HepG2 (cell line): ENCODE data around the gene MVP. TPM values are rescaled to one million over a fixed set of nuclear protein-coding genes. Genes with fewer than 3 reads are reported as not detected.
A peak's percentile ranks its signal among the peaks of the same experiment; 100 is the strongest.

Experiments
- ETV6 ChIP-seq: sonication (generic); formaldehyde crosslinking; conservative IDR thresholded peaks from 2 replicates; pipeline ENCODE4 v1.4.0; 2020; ENCODE audit warnings: missing genetic modification reagents
- LCORL ChIP-seq, 2 experiments: fragments of 450-650 bp in 1 of 2; sonication (generic) in 1 of 2; formaldehyde crosslinking in 1 of 2; IDR thresholded peaks; 2 replicates each; pipeline versions ENCODE4 v1.5.0 to v1.6.1; 2017 to 2020; ENCODE audit warnings: antibody characterized with exemption in 1 of 2, missing genetic modification reagents in 1 of 2
- PITX1 ChIP-seq: sonication (generic); formaldehyde crosslinking; IDR thresholded peaks from 2 replicates; pipeline ENCODE4 v1.5.1; 2020; ENCODE audit warnings: mild to moderate bottlenecking, missing genetic modification reagents
- SAFB2 ChIP-seq: sonication (generic); formaldehyde crosslinking; IDR thresholded peaks from 2 replicates; pipeline ENCODE4 v1.5.1; 2020; ENCODE audit warnings: missing genetic modification reagents, low read depth, mild to moderate bottlenecking, borderline replicate concordance
- STAG1 ChIP-seq: sonication (generic); formaldehyde crosslinking; IDR thresholded peaks from 2 replicates; pipeline ENCODE4 v1.4.0; 2020; ENCODE audit warnings: missing genetic modification reagents
- ZNF20 ChIP-seq: sonication (generic); formaldehyde crosslinking; IDR thresholded peaks from 2 replicates; pipeline ENCODE4 v1.4.0; 2020; ENCODE audit warnings: mild to moderate bottlenecking, moderate library complexity, missing genetic modification reagents
- ZNF501 ChIP-seq: sonication (generic); formaldehyde crosslinking; IDR thresholded peaks from 2 replicates; pipeline ENCODE4 v1.5.1; 2020; ENCODE audit warnings: mild to moderate bottlenecking, moderate library complexity, missing genetic modification reagents
- ZNF598 ChIP-seq: sonication (generic); formaldehyde crosslinking; IDR thresholded peaks from 2 replicates; pipeline ENCODE4 v1.5.1; 2020; ENCODE audit warnings: mild to moderate bottlenecking, missing genetic modification reagents, borderline replicate concordance
- ZXDC ChIP-seq: sonication (generic); formaldehyde crosslinking; IDR thresholded peaks from 2 replicates; pipeline ENCODE4 v1.5.0; 2020; ENCODE audit warnings: mild to moderate bottlenecking, missing genetic modification reagents
- polyA plus RNA-seq, 8 experiments: library from polyadenylated mRNA; depleted of rRNA in 3 of 8; stranded (reverse) in 7 of 8; unstranded in 1 of 8; fragments of >200 nt; fragmentation: Illumina TruSeq in 4 of 8; extraction: Trizol in 4 of 8; gene quantifications; 2 replicates each; pipeline versions ENCODE4 v1.2.1 to v1.2.3, GENCODE V29; 2011 to 2016; ENCODE audit warnings: low read depth in 4 of 8, missing spikeins in 1 of 8, mixed read lengths in 1 of 8; ENCODE audit not compliant: insufficient read depth in 1 of 8
- total RNA-seq, 5 experiments: library from RNA; depleted of rRNA; stranded (reverse); fragments of >200 nt; fragmentation: Illumina TruSeq; extraction: Trizol; gene quantifications; 2 replicates each; pipeline ENCODE4 v1.2.3, GENCODE V29; 2016; ENCODE audit warnings: low read depth in 1 of 5
- TF ChIP-seq, protein P1 (sequence below): sonication (generic); formaldehyde crosslinking; IDR thresholded peaks from 2 replicates; pipeline ENCODE4 v1.4.0; 2020; ENCODE audit warnings: missing genetic modification reagents
- TF ChIP-seq, protein P2 (sequence below): sonication (generic); formaldehyde crosslinking; IDR thresholded peaks from 2 replicates; pipeline ENCODE4 v1.8.1; 2023; ENCODE audit warnings: mild to moderate bottlenecking, missing genetic modification reagents, borderline replicate concordance
- TF ChIP-seq, protein P3 (sequence below): sonication (generic); formaldehyde crosslinking; IDR thresholded peaks from 2 replicates; pipeline ENCODE4 v1.5.0; 2020; ENCODE audit warnings: mild to moderate bottlenecking, missing genetic modification reagents, moderate library complexity

The MVP gene
- total and polyA plus RNA-seq, 2 of the 13 experiments (the other 11 are each of a cell fraction or from before 2014, with no cell fraction given): 22.9 to 43.5 TPM

DNA sequence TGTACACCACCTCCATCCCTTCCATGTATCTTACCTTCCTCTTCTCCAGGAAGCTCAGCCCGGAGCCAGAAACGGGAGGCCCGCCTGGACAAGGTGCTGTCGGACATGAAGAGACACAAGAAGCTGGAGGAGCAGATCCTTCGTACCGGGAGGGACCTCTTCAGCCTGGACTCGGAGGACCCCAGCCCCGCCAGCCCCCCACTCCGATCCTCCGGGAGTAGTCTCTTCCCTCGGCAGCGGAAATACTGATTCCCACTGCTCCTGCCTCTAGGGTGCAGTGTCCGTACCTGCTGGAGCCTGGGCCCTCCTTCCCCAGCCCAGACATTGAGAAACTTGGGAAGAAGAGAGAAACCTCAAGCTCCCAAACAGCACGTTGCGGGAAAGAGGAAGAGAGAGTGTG lies 756 bp upstream of the MVP start (continued):
- TF ChIP-seq STAG1: peak; percentile 55
- TF ChIP-seq, protein P1, sequence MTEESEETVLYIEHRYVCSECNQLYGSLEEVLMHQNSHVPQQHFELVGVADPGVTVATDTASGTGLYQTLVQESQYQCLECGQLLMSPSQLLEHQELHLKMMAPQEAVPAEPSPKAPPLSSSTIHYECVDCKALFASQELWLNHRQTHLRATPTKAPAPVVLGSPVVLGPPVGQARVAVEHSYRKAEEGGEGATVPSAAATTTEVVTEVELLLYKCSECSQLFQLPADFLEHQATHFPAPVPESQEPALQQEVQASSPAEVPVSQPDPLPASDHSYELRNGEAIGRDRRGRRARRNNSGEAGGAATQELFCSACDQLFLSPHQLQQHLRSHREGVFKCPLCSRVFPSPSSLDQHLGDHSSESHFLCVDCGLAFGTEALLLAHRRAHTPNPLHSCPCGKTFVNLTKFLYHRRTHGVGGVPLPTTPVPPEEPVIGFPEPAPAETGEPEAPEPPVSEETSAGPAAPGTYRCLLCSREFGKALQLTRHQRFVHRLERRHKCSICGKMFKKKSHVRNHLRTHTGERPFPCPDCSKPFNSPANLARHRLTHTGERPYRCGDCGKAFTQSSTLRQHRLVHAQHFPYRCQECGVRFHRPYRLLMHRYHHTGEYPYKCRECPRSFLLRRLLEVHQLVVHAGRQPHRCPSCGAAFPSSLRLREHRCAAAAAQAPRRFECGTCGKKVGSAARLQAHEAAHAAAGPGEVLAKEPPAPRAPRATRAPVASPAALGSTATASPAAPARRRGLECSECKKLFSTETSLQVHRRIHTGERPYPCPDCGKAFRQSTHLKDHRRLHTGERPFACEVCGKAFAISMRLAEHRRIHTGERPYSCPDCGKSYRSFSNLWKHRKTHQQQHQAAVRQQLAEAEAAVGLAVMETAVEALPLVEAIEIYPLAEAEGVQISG (CRISPR knock-in tag): peak; percentile 51; the same call in 1 of the 2 replicates
- TF ChIP-seq LCORL (IDR thresholded peaks at IDR 0.05): no peak
- TF ChIP-seq LCORL (CRISPR knock-in tag; IDR thresholded peaks at IDR 0.05): 0 out of 2 replicates have a peak, but pooled peaks have one; percentile 14
- TF ChIP-seq ZXDC (CRISPR knock-in tag): no peak
- no peak for TF ChIP-seq ZNF20 (CRISPR knock-in tag)
- TF ChIP-seq PITX1: 0 out of 2 replicates have a peak, but pooled peaks have one; percentile 5
- no peak for TF ChIP-seq ETV6
- 0 out of 2 replicates have a peak, but pooled peaks have one; percentile 3 for TF ChIP-seq ZNF501 (CRISPR knock-in tag)
- 0 out of 2 replicates have a peak, but pooled peaks have one; percentile 23 for TF ChIP-seq SAFB2 (CRISPR knock-in tag)
- TF ChIP-seq, protein P2, sequence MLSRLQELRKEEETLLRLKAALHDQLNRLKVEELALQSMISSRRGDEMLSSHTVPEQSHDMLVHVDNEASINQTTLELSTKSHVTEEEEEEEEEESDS: no peak
- TF ChIP-seq, protein P3, sequence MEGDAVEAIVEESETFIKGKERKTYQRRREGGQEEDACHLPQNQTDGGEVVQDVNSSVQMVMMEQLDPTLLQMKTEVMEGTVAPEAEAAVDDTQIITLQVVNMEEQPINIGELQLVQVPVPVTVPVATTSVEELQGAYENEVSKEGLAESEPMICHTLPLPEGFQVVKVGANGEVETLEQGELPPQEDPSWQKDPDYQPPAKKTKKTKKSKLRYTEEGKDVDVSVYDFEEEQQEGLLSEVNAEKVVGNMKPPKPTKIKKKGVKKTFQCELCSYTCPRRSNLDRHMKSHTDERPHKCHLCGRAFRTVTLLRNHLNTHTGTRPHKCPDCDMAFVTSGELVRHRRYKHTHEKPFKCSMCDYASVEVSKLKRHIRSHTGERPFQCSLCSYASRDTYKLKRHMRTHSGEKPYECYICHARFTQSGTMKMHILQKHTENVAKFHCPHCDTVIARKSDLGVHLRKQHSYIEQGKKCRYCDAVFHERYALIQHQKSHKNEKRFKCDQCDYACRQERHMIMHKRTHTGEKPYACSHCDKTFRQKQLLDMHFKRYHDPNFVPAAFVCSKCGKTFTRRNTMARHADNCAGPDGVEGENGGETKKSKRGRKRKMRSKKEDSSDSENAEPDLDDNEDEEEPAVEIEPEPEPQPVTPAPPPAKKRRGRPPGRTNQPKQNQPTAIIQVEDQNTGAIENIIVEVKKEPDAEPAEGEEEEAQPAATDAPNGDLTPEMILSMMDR (CRISPR knock-in tag): peak; percentile 63
- TF ChIP-seq ZNF598: 0 out of 2 replicates have a peak, but pooled peaks have one; percentile 41
